CD4-positive, alpha-beta T cell treated with Interleukin-17A for 1 hour (primary cell): ENCODE data around the gene GAP43.

Experiments used
- DNase-seq: peaks from one replicate; pipeline ENCODE4 v3.0.0-alpha.2; 2020

Gene GAP43

GRCh38 chr3:115663414-115663813, 40.1 kb downstream of the GAP43 start:
- no peak for DNase-seq

- DNase-seq = no peak
Observed at GRCh38 chr3:115666081-115666480, 42.8 kb downstream of the GAP43 start.

DNA sequence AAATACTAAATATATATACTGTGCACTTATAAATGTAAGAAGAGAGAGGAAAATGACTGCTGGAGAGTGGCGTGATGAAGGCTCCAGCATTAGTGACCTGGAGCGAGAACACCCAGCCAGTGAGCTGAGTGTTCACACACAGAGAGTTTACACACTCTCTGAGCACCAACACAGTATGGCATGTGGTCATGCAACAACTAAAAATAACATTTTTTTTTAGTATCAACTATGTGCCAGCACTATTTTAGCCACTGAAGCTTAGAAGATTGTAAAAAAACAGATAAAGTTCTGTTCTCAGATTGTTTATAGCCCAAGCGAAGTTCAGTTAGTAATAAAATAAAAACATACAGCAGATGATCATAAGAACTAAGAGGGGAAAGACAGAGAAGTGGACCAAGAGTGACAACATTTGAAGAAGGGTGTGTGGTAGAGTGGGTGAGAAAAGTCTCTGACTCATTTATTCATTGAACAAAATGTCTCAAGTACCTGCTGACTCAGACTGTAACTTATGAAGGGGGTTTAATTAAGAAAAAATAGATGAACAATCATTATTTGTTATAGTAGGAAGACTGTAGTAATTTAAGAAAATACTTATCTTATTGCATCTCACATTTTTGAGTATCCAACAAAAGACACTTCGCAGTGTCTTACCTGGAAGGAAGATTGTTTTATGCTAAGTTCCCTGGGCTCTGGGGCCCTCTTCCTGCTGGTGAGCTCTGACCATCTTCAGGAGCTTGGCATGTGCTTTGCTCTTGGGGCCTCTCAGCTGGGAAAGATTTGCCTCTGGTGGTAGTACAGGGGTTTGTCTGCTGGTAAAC, 43.8 kb downstream of the GAP43 start:
- DNase-seq = no peak

- DNase-seq = no peak
Observed at GRCh38 chr3:115667738-115668065, 44.4 kb downstream of the GAP43 start.

- no peak for DNase-seq
Observed at GRCh38 chr3:115670911-115671310, 47.6 kb downstream of the GAP43 start.

- no peak for DNase-seq
Observed at GRCh38 chr3:115671761-115672455, 48.6 kb downstream of the GAP43 start.

DNA sequence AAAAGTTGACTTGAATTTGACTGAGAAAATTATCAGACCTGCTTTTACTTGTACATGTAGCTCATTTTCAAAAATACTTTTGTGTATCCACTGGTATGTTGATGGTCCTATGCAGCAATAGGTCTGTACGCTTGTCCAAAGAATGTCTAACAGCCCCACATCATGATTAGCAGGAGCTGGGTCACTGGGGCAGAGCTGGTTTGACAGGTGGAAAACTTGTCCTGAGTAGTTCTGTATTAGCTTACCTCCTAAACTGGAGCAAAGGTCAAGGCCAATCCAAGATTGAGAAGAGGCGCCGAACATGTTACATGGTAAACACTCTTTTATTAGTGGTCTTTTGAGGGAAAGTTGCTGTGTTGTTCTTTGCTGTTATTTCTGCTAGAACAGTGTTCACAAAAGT, 50.6 kb downstream of the GAP43 start:
- no peak for DNase-seq

DNA sequence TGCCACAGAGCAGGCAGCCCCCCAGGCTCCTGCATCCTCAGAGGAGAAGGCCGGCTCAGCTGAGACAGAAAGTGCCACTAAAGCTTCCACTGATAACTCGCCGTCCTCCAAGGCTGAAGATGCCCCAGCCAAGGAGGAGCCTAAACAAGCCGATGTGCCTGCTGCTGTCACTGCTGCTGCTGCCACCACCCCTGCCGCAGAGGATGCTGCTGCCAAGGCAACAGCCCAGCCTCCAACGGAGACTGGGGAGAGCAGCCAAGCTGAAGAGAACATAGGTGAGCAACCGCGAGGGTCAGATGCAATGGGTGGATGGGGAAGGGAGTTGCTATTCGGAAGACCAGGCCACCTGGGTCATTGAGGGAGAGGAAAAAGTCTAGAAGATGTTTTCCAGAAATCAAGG, 53.0 kb downstream of the GAP43 start:
- DNase-seq = no peak

GRCh38 chr3:115680803-115681345, 57.6 kb downstream of the GAP43 start:
- no peak for DNase-seq

DNA sequence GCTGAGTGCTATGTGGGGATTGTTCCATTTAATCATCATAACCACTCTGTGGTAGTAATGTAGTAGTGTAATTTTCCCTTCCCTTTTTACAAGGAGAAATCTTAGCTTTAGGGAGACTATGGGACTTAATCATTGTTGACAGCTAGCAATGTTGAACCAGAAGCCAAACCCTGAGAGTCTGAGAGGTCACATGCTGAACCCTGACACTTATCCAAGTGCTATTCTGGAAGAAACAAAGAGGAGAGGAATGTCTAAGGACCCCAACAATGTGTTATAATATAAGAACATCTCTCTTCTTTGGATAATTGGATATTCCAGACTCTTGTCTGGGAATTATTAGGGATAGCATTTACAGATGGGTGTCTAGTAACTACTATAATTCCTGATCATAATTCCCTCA, 58.4 kb downstream of the GAP43 start:
- DNase-seq = no peak

DNA sequence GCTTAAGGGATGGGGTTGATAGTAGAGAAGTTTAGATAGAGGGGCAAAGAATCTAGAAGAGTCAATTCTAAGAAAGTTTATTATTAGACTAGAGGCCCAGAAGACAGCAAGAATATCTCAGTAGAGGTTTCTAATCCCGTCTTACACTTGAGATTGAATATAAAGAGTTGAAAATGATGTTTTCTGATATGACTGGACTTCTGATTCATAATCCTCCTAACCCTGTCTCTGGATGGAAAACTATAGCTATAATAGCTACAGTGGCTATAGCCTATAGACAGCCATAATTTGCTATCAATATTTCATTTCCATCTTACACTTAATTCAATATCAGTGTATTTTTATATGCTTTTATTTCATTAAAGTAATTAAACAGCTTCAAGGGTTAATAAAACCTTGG, 60.0 kb downstream of the GAP43 start:
- no peak for DNase-seq

- DNase-seq = no peak
Observed at GRCh38 chr3:115683773-115684172, 60.5 kb downstream of the GAP43 start.

- no peak for DNase-seq
Observed at GRCh38 chr3:115685097-115685496, 61.8 kb downstream of the GAP43 start.

DNA sequence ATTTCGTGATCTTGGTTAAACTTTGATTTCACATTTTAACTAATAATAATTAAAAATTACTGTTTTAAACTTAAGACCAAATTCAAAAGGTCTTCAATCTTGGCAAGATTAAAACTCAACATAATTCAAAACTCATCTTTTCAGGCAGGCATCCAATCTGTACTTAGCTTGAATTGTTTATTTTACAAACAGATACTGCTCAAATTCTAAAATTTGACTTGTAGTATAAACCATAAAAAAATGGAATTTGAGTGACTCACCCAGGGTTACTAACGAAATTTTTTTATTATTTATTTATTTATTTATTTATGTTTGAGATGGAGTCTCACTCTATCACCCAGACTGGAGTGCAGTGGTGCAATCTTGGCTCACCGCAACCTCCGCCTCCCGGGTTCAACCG, 64.4 kb downstream of the GAP43 start:
- no peak for DNase-seq

GRCh38 chr3:115688418-115688817, 65.1 kb downstream of the GAP43 start:
- DNase-seq = no peak

DNA sequence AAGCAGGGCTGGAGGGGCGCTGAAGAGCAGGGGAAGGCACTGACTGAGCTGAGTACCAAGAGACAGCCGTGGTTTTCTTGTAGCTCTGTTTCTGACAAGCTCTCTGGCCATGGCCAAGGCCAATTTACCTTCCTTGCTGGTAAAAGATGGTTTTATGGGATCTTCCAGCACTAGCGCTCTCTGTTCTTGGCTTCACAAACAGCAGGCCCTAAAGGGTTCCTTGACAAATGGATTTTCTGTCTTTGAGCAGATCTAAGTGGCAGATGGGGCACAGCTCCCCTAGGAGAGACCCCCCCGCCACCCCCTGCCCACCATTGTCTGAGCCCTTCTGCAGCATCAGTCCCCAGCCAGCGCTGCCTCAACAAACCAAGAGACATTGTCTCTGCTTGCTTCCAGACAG, 66.6 kb downstream of the GAP43 start:
- no peak for DNase-seq

GRCh38 chr3:115691964-115692363, 68.7 kb downstream of the GAP43 start:
- DNase-seq = no peak

DNA sequence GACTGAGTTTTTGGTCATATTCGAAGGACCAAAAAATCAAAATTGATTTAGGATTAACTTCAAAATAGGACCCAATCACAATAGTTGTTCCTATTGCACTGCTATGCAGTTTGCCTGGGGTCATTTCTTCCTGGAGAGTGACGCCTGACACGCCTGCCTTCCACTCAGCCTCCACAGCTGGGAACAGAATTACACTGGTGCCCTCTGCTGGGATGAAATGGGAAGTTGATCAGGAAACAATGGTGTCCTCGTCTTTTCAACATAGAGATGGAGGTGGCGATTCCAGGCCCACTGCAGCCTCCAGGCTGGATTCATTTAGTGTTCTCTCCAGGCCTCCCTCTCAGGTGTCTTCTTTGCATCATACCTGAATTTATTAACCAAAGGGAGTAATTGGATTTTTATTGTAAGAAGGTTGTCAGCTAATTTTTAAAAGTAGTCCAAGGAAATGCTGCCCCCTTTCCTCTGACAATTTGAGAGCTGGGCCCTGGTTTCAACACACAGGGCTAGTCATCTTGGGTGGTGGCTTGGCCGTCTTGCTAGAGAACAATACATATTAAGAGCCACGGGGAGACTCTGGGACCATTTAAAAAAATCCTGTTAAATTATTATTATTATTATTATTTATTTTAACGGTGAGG, 69.7 kb downstream of the GAP43 start:
- peak; percentile 72 for DNase-seq

DNA sequence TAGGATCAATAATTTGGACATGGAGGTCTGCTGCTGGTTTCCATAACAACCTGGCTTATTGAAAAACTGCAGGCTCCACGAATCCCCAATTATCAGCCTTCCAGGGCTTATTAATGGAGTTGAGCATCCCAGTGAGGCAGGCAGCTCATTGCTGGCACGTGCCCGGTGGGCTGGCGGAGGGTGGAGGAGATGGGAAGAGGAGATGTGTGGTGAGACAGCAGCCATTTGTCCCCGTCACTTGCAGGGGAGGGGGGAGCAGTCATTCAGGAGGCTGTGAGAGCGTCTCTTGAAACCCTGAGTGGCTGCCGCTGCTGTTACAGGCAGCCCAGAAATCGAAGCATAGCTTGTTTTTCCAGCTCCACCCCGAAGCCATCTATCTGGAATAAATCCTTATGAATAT, 70.6 kb downstream of the GAP43 start:
- DNase-seq = no peak

GRCh38 chr3:115695090-115695489, 71.8 kb downstream of the GAP43 start:
- no peak for DNase-seq

GRCh38 chr3:115697263-115698053, 74.1 kb downstream of the GAP43 start:
- no peak for DNase-seq

GRCh38 chr3:115698851-115699591, 75.7 kb downstream of the GAP43 start:
- DNase-seq = no peak
